ENCODE measurements around the gene SH2B3. TPM values are rescaled to one million over a fixed set of nuclear protein-coding genes. Genes with fewer than 3 reads are reported as not detected.

The SH2B3 gene
- total and polyA plus RNA-seq, 9 of the 15 experiments (the other 6 are each of a cell fraction or from before 2014, with no cell fraction given) = 10.8 to 75.3 (median 37.4) TPM

DNA sequence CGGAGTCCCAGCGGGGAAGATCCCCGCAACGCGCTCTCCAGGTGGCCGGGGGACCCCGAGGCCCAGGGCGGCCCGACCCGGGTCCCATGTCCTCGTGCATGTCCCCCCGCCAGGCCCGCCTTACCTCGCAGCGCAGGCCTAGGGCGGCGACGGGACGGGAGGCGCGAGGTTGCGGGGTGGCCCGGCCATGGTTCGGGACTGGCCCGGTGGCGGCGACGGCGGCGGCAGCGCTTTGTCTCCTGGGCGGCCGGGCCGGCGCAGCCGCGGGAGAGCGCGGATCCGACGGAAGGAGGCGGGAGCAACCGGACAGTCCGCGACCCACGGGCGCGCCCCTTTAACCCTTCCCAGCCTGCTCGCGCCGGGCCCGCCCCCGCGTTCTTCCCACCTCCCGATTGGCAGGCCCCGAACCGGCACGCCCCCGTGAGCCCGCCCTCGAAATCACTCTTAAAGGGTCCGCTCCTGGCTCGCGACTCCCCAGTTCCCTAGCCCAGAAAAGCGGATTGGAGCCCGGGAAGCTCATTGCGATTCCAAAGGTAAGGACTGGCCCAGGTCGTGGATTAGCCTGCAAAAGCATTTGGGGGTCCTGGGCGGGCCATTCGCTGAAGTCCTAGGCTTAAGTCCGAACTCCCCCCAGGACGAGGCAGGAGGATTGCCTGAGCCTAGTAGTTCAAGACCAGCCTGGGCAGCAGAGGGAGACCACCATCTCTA lies 36.8 kb upstream of the SH2B3 start, which contains the start of gene PHETA1:
TSS of gene PHETA1 (minus strand) at position 308 of the 708 bp plus-strand sequence. CDS start 5,668 bp downstream, outside the sequence.
- peak; percentile 95 to 98 (median 97) for DNase-seq (ENCODE audit: extremely low read depth in 1 of 4, low spot score in 3 of 4)
- under 1% methylated on average over 53 of the region's 72 CpGs for WGBS (ENCODE audit: insufficient coverage, low coverage, missing lambda C conversion rate)
- Histone ChIP-seq H3K27ac (ENCODE audit: extremely low read depth, low read depth, low read length) (peak within 1 kb of the TSS; percentile 51), H3K4me2 (ENCODE audit: insufficient read depth, low read length) (peak within 1 kb of the TSS; percentile 88), H3K9ac (ENCODE audit: insufficient read depth in 1 of 2, low read depth in 2 of 2, low read length in 2 of 2) (peak within 1 kb of the TSS; percentile 67 to 93), H3K36me3 (ENCODE audit: control insufficient read depth, insufficient read depth, low read length) (peaks cover 18% of the 10 kb centered on the region; the same call in 1 of the 3 replicates), H3K9me1 (ENCODE audit: control insufficient read depth, insufficient read depth, low read length) (no peaks in the 10 kb centered on the region), H2AFZ (ENCODE audit: low read depth, low read length) (peak within 1 kb of the TSS; percentile 96), H3K4me3 (peak within 1 kb of the TSS; percentile 64), H3K9me3 (replicated peaks; ENCODE audit: control insufficient read depth, insufficient read depth, low read depth, low read length) (no peaks in the 10 kb centered on the region), H4K20me1 (replicated peaks; ENCODE audit: control insufficient read depth, insufficient read depth, low read length) (no peaks in the 10 kb centered on the region), H3K27me3 (ENCODE audit: control insufficient read depth in 2 of 2, insufficient read depth in 2 of 2, low read length in 2 of 2) (no peaks in the 10 kb centered on the region; a peak in 1 of 5 replicates), H3K4me1 (replicated peaks in 1 of 2; ENCODE audit: control insufficient read depth in 2 of 2, insufficient read depth in 2 of 2, low read length in 2 of 2) (peaks cover 14 to 24% of the 10 kb centered on the region in 2 experiments), H3K79me2 (ENCODE audit: control insufficient read depth, insufficient read depth, low read length) (peaks cover 8% of the 10 kb centered on the region; the same call in 2 of the 3 replicates)
- BruUV-seq (replicated peaks) = no TSS peak
- ChIA-PET POLR2A (interaction anchor here (0.5 to 1.8 kb wide), 4 partner anchors 9 to 547 kb away, joined by 3 to 9 read pairs (median 5); no protein-coding TSS in a partner anchor), CTCF (ENCODE audit: low intra/inter-chr PET ratio) (no interaction called here)
- peak; percentile 85 for FAIRE-seq
- peak; percentile 98 for ATAC-seq
- intact Hi-C loops (cut with micrococcal nuclease) = no loop called here
- in situ Hi-C loops (cut with MboI) = no loop called here
- TF ChIP-seq TBP (optimal IDR thresholded peaks at IDR 0.05; ENCODE audit: low read depth, low read length) = peak; percentile 51
- TF ChIP-seq RNF2 (IDR thresholded peaks at IDR 0.05) = peak; percentile 23; the same call in 1 of the 2 replicates
- no peak for TF ChIP-seq ZNF23 (CRISPR knock-in tag; IDR thresholded peaks at IDR 0.05)
- TF ChIP-seq, protein P1, sequence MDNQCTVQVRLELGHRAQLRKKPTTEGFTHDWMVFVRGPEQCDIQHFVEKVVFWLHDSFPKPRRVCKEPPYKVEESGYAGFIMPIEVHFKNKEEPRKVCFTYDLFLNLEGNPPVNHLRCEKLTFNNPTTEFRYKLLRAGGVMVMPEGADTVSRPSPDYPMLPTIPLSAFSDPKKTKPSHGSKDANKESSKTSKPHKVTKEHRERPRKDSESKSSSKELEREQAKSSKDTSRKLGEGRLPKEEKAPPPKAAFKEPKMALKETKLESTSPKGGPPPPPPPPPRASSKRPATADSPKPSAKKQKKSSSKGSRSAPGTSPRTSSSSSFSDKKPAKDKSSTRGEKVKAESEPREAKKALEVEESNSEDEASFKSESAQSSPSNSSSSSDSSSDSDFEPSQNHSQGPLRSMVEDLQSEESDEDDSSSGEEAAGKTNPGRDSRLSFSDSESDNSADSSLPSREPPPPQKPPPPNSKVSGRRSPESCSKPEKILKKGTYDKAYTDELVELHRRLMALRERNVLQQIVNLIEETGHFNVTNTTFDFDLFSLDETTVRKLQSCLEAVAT (IDR thresholded peaks at IDR 0.05) = no peak
- no peak for TF ChIP-seq ETS2 (tag; IDR thresholded peaks at IDR 0.05; ENCODE audit: borderline replicate concordance, poor library complexity, severe bottlenecking)
- peak; percentile 81; the same call in 1 of the 2 replicates for TF ChIP-seq GATAD2B (IDR thresholded peaks at IDR 0.05; ENCODE audit: borderline replicate concordance)
- TF ChIP-seq, protein P2, sequence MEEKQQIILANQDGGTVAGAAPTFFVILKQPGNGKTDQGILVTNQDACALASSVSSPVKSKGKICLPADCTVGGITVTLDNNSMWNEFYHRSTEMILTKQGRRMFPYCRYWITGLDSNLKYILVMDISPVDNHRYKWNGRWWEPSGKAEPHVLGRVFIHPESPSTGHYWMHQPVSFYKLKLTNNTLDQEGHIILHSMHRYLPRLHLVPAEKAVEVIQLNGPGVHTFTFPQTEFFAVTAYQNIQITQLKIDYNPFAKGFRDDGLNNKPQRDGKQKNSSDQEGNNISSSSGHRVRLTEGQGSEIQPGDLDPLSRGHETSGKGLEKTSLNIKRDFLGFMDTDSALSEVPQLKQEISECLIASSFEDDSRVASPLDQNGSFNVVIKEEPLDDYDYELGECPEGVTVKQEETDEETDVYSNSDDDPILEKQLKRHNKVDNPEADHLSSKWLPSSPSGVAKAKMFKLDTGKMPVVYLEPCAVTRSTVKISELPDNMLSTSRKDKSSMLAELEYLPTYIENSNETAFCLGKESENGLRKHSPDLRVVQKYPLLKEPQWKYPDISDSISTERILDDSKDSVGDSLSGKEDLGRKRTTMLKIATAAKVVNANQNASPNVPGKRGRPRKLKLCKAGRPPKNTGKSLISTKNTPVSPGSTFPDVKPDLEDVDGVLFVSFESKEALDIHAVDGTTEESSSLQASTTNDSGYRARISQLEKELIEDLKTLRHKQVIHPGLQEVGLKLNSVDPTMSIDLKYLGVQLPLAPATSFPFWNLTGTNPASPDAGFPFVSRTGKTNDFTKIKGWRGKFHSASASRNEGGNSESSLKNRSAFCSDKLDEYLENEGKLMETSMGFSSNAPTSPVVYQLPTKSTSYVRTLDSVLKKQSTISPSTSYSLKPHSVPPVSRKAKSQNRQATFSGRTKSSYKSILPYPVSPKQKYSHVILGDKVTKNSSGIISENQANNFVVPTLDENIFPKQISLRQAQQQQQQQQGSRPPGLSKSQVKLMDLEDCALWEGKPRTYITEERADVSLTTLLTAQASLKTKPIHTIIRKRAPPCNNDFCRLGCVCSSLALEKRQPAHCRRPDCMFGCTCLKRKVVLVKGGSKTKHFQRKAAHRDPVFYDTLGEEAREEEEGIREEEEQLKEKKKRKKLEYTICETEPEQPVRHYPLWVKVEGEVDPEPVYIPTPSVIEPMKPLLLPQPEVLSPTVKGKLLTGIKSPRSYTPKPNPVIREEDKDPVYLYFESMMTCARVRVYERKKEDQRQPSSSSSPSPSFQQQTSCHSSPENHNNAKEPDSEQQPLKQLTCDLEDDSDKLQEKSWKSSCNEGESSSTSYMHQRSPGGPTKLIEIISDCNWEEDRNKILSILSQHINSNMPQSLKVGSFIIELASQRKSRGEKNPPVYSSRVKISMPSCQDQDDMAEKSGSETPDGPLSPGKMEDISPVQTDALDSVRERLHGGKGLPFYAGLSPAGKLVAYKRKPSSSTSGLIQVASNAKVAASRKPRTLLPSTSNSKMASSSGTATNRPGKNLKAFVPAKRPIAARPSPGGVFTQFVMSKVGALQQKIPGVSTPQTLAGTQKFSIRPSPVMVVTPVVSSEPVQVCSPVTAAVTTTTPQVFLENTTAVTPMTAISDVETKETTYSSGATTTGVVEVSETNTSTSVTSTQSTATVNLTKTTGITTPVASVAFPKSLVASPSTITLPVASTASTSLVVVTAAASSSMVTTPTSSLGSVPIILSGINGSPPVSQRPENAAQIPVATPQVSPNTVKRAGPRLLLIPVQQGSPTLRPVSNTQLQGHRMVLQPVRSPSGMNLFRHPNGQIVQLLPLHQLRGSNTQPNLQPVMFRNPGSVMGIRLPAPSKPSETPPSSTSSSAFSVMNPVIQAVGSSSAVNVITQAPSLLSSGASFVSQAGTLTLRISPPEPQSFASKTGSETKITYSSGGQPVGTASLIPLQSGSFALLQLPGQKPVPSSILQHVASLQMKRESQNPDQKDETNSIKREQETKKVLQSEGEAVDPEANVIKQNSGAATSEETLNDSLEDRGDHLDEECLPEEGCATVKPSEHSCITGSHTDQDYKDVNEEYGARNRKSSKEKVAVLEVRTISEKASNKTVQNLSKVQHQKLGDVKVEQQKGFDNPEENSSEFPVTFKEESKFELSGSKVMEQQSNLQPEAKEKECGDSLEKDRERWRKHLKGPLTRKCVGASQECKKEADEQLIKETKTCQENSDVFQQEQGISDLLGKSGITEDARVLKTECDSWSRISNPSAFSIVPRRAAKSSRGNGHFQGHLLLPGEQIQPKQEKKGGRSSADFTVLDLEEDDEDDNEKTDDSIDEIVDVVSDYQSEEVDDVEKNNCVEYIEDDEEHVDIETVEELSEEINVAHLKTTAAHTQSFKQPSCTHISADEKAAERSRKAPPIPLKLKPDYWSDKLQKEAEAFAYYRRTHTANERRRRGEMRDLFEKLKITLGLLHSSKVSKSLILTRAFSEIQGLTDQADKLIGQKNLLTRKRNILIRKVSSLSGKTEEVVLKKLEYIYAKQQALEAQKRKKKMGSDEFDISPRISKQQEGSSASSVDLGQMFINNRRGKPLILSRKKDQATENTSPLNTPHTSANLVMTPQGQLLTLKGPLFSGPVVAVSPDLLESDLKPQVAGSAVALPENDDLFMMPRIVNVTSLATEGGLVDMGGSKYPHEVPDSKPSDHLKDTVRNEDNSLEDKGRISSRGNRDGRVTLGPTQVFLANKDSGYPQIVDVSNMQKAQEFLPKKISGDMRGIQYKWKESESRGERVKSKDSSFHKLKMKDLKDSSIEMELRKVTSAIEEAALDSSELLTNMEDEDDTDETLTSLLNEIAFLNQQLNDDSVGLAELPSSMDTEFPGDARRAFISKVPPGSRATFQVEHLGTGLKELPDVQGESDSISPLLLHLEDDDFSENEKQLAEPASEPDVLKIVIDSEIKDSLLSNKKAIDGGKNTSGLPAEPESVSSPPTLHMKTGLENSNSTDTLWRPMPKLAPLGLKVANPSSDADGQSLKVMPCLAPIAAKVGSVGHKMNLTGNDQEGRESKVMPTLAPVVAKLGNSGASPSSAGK (IDR thresholded peaks at IDR 0.05) = peak; percentile 70
- TF ChIP-seq NR4A1 (CRISPR knock-in tag; IDR thresholded peaks at IDR 0.05) = no peak
- TF ChIP-seq NR4A1 (tag; IDR thresholded peaks at IDR 0.05) = peak; percentile 31; the same call in 1 of the 2 replicates
